HG03521 (cell line): ENCODE results near the gene OR51V1.
"Not testable (repeated sequence)": the region's sequence is repeated elsewhere in the genome, so short reads cannot be mapped to it uniquely, and the experiment has no call there.

Source experiments
- ATAC-seq: cut with Tn5 transposase; IDR thresholded peaks from one replicate; pipeline ENCODE4 v1.9.1; 2021; ENCODE audit warnings: mild to moderate bottlenecking, moderate library complexity; ENCODE audit not compliant: unreplicated experiment

Gene OR51V1

GRCh38 chr11:5174934-5175333 is 25.5 kb downstream of the OR51V1 start:
- ATAC-seq = no peak

- no peak for ATAC-seq
These were observed 28.6 kb downstream of the OR51V1 start for GRCh38 chr11:5171856-5172255.

- not testable (repeated sequence) for ATAC-seq
These were observed 34.6 kb downstream of the OR51V1 start for GRCh38 chr11:5165898-5166297.

DNA sequence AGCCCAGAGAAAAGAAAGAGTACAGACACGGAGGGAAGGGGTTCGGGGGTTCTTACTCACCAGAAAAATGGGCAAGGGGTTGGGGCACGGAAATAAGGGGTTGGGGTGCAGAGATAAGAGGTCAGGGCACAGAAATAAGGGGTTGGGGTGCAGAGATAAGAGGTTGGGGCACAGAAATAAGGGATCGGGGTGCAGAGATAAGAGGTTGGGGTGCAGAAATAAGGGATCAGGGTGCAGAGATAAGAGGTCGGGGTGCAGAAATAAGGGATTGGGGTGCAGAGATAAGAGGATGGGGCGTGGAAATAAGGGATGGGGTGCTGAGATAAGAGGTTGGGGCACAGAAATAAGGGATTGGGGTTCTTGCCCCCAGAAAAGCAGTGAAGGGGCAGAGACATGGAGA is 35.7 kb downstream of the OR51V1 start:
- ATAC-seq = not testable (repeated sequence)

DNA sequence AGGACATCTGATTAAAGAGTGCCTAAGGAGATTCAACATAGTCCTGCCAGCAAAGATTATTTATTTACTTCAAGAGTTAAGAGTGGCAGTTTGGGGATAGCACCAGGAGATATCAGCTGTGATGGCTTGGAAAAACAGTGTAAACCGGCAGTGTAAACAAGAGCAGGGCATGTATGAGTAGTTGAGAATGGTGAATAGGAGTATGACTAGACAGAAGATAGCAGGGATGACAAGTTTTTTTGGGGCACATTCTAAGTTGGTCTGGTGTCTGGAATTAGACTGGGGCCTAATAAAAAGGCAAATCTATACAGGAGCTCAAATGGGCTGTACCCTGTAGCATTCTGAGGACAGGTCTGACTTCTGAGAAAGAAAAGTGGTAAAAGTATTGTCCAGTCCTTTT is 39.4 kb downstream of the OR51V1 start:
- ATAC-seq = not testable (repeated sequence)

- not testable (repeated sequence) for ATAC-seq
These were observed 40.3 kb downstream of the OR51V1 start for GRCh38 chr11:5160217-5160616.

GRCh38 chr11:5159806-5160205 is 40.7 kb downstream of the OR51V1 start:
- ATAC-seq = no peak

- ATAC-seq = no peak
These were observed 45.8 kb downstream of the OR51V1 start, which contains the start of gene OR52A1 for GRCh38 chr11:5154657-5155056. Gene OR52A1, minus strand, starts transcription at chr11:5154757. Its CDS starts 2,388 bp downstream, at chr11:5152369.

DNA sequence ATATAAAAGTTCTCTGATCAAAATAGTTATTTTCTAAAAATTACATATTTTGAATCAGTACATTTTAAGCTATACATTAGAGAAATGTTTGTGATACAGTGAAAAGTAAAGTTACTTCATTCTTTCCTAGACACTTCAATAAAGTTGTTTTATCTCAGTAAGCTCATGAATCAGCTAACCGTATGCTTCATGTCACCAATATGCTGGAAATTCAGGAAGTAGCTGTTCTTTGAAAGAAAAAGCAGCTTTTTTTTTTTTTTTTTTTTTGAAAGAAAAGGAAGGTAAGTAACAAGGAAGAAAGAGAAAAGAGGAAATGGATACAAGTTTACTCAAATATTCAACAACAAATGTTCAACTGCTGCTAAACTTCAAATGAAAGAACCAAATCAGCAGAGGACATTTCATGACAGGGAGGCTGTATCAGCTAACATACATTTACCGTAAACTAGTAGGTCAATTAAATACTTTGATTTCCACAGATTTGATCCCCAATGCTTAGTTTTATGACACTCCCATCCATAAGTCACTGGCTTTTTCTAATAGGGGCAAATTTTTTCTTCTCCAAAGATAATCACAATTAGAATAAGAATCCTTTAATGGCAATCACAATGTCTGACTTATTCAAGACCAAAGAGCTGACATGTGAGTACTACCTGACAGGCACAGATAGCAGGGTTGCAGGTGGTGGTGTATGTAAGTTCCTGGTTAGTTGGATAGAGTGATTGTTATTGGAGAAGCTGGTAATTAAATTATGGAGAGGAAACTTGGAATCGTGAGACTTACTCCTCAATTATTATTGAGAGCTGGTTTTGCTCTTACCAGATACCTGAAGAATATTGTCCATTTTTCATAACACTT is 46.7 kb downstream of the OR51V1 start:
- no peak for ATAC-seq

DNA sequence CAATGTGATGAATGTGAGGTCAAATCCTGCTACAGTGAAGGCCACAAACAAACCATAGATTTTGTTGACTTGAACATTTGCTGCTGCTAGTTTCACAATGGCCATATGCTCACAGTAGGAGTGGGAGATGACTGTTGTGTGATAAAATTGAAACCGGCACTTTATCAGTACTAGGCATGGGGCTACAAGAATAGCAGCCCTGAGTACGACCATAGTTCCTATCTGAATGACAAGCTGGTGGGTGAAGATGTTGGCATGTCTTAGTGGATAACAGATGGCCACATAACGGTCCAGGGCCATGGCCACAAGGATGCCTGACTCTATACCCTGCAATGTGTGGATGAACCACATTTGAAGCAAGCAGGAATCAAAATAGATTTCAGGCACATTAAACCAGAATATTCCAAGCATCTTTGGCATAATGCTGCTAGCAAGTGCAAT is 48.7 kb downstream of the OR51V1 start:
- ATAC-seq = no peak
